Cardiac fibroblast (primary cell): Measurements from ENCODE around the gene DSCAML1.
A peak's percentile ranks its signal among the peaks of the same experiment; 100 is the strongest.

ENCODE experiments used
- DNase-seq, 2 donors: peaks; one replicate each; pipeline versions ENCODE4 v3.0.0 to v3.0.0-alpha.2; 2010; ENCODE audit warnings: low read depth in 2 of 2
- H3K4me3 ChIP-seq, 2 donors: replicated peaks in 1 of 2; 1 replicate in 1 of 2; 2 replicates in 1 of 2; pipeline ENCODE4 v1.5.1; 2011; ENCODE audit warnings: low read depth in 2 of 2, low read length in 2 of 2, mild to moderate bottlenecking in 2 of 2, moderate library complexity in 1 of 2
- CTCF ChIP-seq: IDR thresholded peaks from one replicate; pipeline ENCODE4 v1.5.1; 2011; ENCODE audit warnings: low read depth, mild to moderate bottlenecking, low read length, inconsistent platforms

Gene DSCAML1

GRCh38 chr11:117426297-117426685 lies 370.7 kb downstream of the DSCAML1 start:
- peak; percentile 99 for TF ChIP-seq CTCF
- peak; percentile 60 for DNase-seq
- H3K4me3 ChIP-seq: no peak overlapping the region

GRCh38 chr11:117425679-117426296 lies 371.2 kb downstream of the DSCAML1 start:
- no peak overlapping the region for H3K4me3 ChIP-seq
- TF ChIP-seq CTCF: no peak
- no peak for DNase-seq

- peak; percentile 38 to 84 for DNase-seq
- no peak for TF ChIP-seq CTCF
- no peak overlapping the region for H3K4me3 ChIP-seq
These were observed 372.2 kb downstream of the DSCAML1 start for GRCh38 chr11:117424781-117425180.

GRCh38 chr11:117423046-117423575 lies 373.9 kb downstream of the DSCAML1 start:
- no peak for DNase-seq

GRCh38 chr11:117421476-117421875 lies 375.5 kb downstream of the DSCAML1 start:
- TF ChIP-seq CTCF: no peak
- DNase-seq: no peak
- H3K4me3 ChIP-seq: no peak overlapping the region

More at GRCh38 chr11:117423046-117423575, 373.9 kb downstream of the DSCAML1 start:
- H3K4me3 ChIP-seq: no peak overlapping the region
- TF ChIP-seq CTCF: no peak

GRCh38 chr11:117421041-117421440 lies 376.0 kb downstream of the DSCAML1 start:
- no peak for DNase-seq
- no peak overlapping the region for H3K4me3 ChIP-seq
- TF ChIP-seq CTCF: no peak

GRCh38 chr11:117420598-117420997 lies 376.4 kb downstream of the DSCAML1 start:
- H3K4me3 ChIP-seq: no peak overlapping the region
- DNase-seq: no peak
- no peak for TF ChIP-seq CTCF
